B cell (primary cell): ENCODE measurements around the gene OXER1. TPM values are rescaled to one million over a fixed set of nuclear protein-coding genes. Genes with fewer than 3 reads are reported as not detected.

Experiments used
- ATAC-seq: fragments of 200-7000 bp; cut with Tn5 transposase; one replicate; pipeline ENCODE4 v1.10.0; 2021; ENCODE audit warnings: low read depth, mild to moderate bottlenecking, moderate number of reproducible peaks, moderate library complexity
- CTCF ChIA-PET: fragments of 350-600 bp; sonication (Branson Sonifier 250); formaldehyde crosslinking; loops from one replicate; lab custom pipeline; 2021; ENCODE audit warnings: antibody characterized with exemption, inconsistent platforms; lab: Charles Lee
- POLR2A ChIA-PET: fragments of 350-600 bp; sonication (Branson Sonifier 250); formaldehyde crosslinking; loops from one replicate; lab custom pipeline; 2021; ENCODE audit warnings: antibody characterized with exemption; lab: Charles Lee
- DNase-seq: peaks from one replicate; pipeline ENCODE4 v3.0.0; 2013
- H2AFZ ChIP-seq: 2 replicates; pipeline ENCODE4 v1.6.1; 2012; ENCODE audit warnings: mild to moderate bottlenecking, low read depth, low read length; ENCODE audit not compliant: insufficient read depth, poor library complexity, severe bottlenecking
- H3K27ac ChIP-seq, 2 donors: 1 replicate in 1 of 2; 2 replicates in 1 of 2; pipeline ENCODE4 v1.5.1; 2012 to 2013; ENCODE audit warnings: low read length in 2 of 2, mild to moderate bottlenecking in 2 of 2, moderate library complexity in 1 of 2
- H3K27me3 ChIP-seq, 4 experiments: fragments of 200-600 bp in 1 of 4; sonication (generic) in 1 of 4; replicated peaks in 1 of 4; 1 replicate in 2 of 4; 2 replicates in 2 of 4; pipeline versions ENCODE4 v1.6.1 to v1.7.0; 2013 to 2016; ENCODE audit warnings: low read length in 3 of 4, mild to moderate bottlenecking in 2 of 4, mixed read lengths in 1 of 4, moderate library complexity in 1 of 4; ENCODE audit not compliant: insufficient read depth in 4 of 4, control insufficient read depth in 3 of 4; ENCODE audit errors: control extremely low read depth in 1 of 4
- H3K36me3 ChIP-seq, 2 experiments: replicated peaks in 1 of 2; 1 replicate in 1 of 2; 2 replicates in 1 of 2; pipeline versions ENCODE4 v1.6.1 to v1.7.1; 2013; ENCODE audit warnings: low read length in 1 of 2; ENCODE audit not compliant: insufficient read depth in 2 of 2, control insufficient read depth in 1 of 2; ENCODE audit errors: control extremely low read depth in 1 of 2, extremely low read depth in 1 of 2
- H3K4me1 ChIP-seq, 2 donors: fragments of 200-600 bp in 1 of 2; sonication (generic) in 1 of 2; 1 replicate in 1 of 2; 2 replicates in 1 of 2; pipeline versions ENCODE4 v1.5.1 to v1.6.1; 2013 to 2017; ENCODE audit warnings: low read length in 2 of 2; ENCODE audit not compliant: control insufficient read depth in 2 of 2, insufficient read depth in 2 of 2
- H3K4me2 ChIP-seq: replicated peaks from 2 replicates; pipeline ENCODE3; 2012; ENCODE audit warnings: mild to moderate bottlenecking, low read depth, low read length; ENCODE audit not compliant: poor library complexity, severe bottlenecking
- H3K4me3 ChIP-seq, 5 experiments: fragments of 200-600 bp in 1 of 5; sonication (generic) in 1 of 5; 1 replicate in 3 of 5; 2 replicates in 2 of 5; pipeline versions ENCODE4 v1.5.1 to v1.7.0; 2011 to 2016; ENCODE audit warnings: low read length in 4 of 5, mild to moderate bottlenecking in 4 of 5, low read depth in 2 of 5, control low read depth in 1 of 5, moderate library complexity in 1 of 5; ENCODE audit not compliant: insufficient read depth in 1 of 5; ENCODE audit errors: control extremely low read depth in 1 of 5, extremely low read depth in 1 of 5
- H3K79me2 ChIP-seq: fragments of 200-600 bp; sonication (generic); one replicate; pipeline ENCODE4 v1.6.0; 2016; ENCODE audit warnings: low read length; ENCODE audit not compliant: control insufficient read depth, insufficient read depth
- H3K9ac ChIP-seq: fragments of 200-600 bp; sonication (generic); 2 replicates; pipeline ENCODE4 v1.6.1; 2017; ENCODE audit warnings: mild to moderate bottlenecking, low read length, moderate library complexity
- H3K9me3 ChIP-seq, 3 donors: one replicate each; pipeline versions ENCODE4 v1.6.1 to v1.7.1; 2013; ENCODE audit warnings: low read length in 2 of 3; ENCODE audit not compliant: control insufficient read depth in 2 of 3, insufficient read depth in 1 of 3; ENCODE audit errors: control extremely low read depth in 1 of 3
- H4K20me1 ChIP-seq: 2 replicates; pipeline ENCODE4 v1.6.0; 2012; ENCODE audit warnings: mild to moderate bottlenecking, low read length; ENCODE audit not compliant: insufficient read depth, control insufficient read depth, poor library complexity, severe bottlenecking
- H3K27ac Mint-ChIP-seq: one replicate; pipeline ENCODE4 v1.8.0; 2021; ENCODE audit warnings: mixed read lengths
- H3K27me3 Mint-ChIP-seq: one replicate; pipeline ENCODE4 v1.8.0; 2021; ENCODE audit warnings: mixed read lengths
- H3K4me1 Mint-ChIP-seq: one replicate; pipeline ENCODE4 v1.8.0; 2021; ENCODE audit warnings: mixed read lengths
- H3K4me3 Mint-ChIP-seq: one replicate; pipeline ENCODE4 v1.8.0; 2021; ENCODE audit warnings: mixed read lengths
- H3K9me3 Mint-ChIP-seq: one replicate; pipeline ENCODE4 v1.8.0; 2022; ENCODE audit warnings: mixed read lengths; ENCODE audit not compliant: insufficient read depth
- EZH2 ChIP-seq: IDR thresholded peaks from 2 replicates; pipeline ENCODE4 v1.6.1; 2012; ENCODE audit warnings: borderline replicate concordance, low read depth, mild to moderate bottlenecking, moderate library complexity, low read length; ENCODE audit not compliant: insufficient read depth, poor library complexity, severe bottlenecking
- WGBS: methylation state at CpG from one replicate; pipeline ENCODE4 v1.1.5; 2013; ENCODE audit warnings: missing lambda C conversion rate; ENCODE audit not compliant: insufficient coverage; 5-methylcytosine and 5-hydroxymethylcytosine counted together
- intact Hi-C: fragments of 100-400 bp; cut with micrococcal nuclease; formaldehyde crosslinking; loops from one replicate; pipeline ENCODE4 v1.10.0; 2022
- polyA plus RNA-seq: library from polyadenylated mRNA; depleted of rRNA; stranded (reverse); fragments of >200 nt; gene quantifications from 2 replicates; pipeline ENCODE4 v1.2.3, GENCODE V29; 2012
- total RNA-seq, 2 donors: library from RNA; stranded (reverse); fragments of 120-200 nt in 1 of 2; gene quantifications; 1 replicate in 1 of 2; 2 replicates in 1 of 2; pipeline versions ENCODE4 v1.2.3 to v1.2.4, GENCODE V29; 2013 to 2022
- TF ChIP-seq, protein P1 (sequence below): fragments of 200-600 bp; IDR thresholded peaks from one replicate; pipeline ENCODE4 v1.8.0; 2022; ENCODE audit warnings: antibody characterized with exemption, mild to moderate bottlenecking

Gene OXER1
- total and polyA plus RNA-seq, 2 donors (not counting 1 experiment from before 2014, with no cell fraction given) = 3.2 to 3.3 TPM

DNA sequence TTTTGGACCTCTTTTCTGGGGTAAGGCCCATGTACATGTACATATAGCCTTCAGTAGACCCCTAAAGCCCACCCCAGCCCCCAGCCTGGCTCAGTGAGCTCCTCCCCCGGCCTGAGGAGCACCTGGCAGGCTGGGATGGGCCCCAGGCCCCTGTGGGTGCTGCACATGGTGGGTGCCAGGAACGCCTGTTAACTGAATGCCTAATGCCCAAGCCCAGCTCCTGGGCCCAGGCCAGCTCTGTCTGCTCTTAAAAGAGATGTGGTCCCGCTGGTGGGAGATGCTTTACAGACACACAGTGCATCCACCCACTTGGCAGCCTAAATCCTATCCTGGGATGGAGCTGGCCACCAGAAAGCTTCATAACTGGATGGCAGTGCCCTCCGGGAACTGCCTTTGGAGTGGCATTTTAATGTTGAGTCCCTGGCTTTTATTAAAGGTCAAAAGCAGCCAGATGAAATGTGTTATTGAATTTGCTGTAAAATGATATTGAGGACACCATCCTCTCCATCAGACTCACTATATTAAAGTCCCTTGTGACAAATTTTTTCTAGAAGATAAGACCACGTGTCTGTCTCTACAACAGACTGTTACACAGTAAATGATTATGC, 7.7 kb upstream of the OXER1 start:
- WGBS = 93% methylated on average over 3 of the region's 5 CpGs

More for the DNA sequence above, 7.7 kb upstream of the OXER1 start:
- H3K4me1 ChIP-seq = peaks cover 7% of the 10 kb centered on the region in 2 donors
- no peak overlapping the region for H2AFZ ChIP-seq
- peaks cover 13% of the 10 kb centered on the region for H3K4me1 Mint-ChIP-seq
- DNase-seq (no peak), ATAC-seq (no peak)
- intact Hi-C loops = no loop called here
- no peak overlapping the region for H3K9ac ChIP-seq
- no peaks in the 10 kb centered on the region for H4K20me1 ChIP-seq
- no peaks in the 10 kb centered on the region for H3K79me2 ChIP-seq
- TF ChIP-seq EZH2 = no peak
- TF ChIP-seq, protein P1, sequence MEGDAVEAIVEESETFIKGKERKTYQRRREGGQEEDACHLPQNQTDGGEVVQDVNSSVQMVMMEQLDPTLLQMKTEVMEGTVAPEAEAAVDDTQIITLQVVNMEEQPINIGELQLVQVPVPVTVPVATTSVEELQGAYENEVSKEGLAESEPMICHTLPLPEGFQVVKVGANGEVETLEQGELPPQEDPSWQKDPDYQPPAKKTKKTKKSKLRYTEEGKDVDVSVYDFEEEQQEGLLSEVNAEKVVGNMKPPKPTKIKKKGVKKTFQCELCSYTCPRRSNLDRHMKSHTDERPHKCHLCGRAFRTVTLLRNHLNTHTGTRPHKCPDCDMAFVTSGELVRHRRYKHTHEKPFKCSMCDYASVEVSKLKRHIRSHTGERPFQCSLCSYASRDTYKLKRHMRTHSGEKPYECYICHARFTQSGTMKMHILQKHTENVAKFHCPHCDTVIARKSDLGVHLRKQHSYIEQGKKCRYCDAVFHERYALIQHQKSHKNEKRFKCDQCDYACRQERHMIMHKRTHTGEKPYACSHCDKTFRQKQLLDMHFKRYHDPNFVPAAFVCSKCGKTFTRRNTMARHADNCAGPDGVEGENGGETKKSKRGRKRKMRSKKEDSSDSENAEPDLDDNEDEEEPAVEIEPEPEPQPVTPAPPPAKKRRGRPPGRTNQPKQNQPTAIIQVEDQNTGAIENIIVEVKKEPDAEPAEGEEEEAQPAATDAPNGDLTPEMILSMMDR = no peak
- no peak overlapping the region for H3K4me3 ChIP-seq
- no peaks in the 10 kb centered on the region for H3K27me3 Mint-ChIP-seq
- no peak overlapping the region for H3K4me3 Mint-ChIP-seq
- H3K9me3 ChIP-seq = no peaks in the 10 kb centered on the region
- CTCF ChIA-PET = interaction anchor here (0.7 to 1.6 kb wide), 2 partner anchors 16 to 29 kb away, joined by 4 read pairs; no protein-coding TSS in a partner anchor
- no peak overlapping the region for H3K27ac ChIP-seq
- no peaks in the 10 kb centered on the region for H3K36me3 ChIP-seq
- POLR2A ChIA-PET = interaction anchor here (1.2 kb wide), 1 partner anchor 39 kb away, joined by 3 read pairs; no protein-coding TSS in a partner anchor
- no peaks in the 10 kb centered on the region for H3K27me3 ChIP-seq
- H3K4me2 ChIP-seq = no peak overlapping the region
- no peak overlapping the region for H3K27ac Mint-ChIP-seq
- H3K9me3 Mint-ChIP-seq = no peaks in the 10 kb centered on the region
